Measurements from ENCODE around the gene TMEM72. TPM values are rescaled to one million over a fixed set of nuclear protein-coding genes. Genes with fewer than 3 reads are reported as not detected.
A peak's percentile ranks its signal among the peaks of the same experiment; 100 is the strongest.

TMEM72 gene
- total RNA-seq, 1 experiment from 2014 or later: not detected

DNA sequence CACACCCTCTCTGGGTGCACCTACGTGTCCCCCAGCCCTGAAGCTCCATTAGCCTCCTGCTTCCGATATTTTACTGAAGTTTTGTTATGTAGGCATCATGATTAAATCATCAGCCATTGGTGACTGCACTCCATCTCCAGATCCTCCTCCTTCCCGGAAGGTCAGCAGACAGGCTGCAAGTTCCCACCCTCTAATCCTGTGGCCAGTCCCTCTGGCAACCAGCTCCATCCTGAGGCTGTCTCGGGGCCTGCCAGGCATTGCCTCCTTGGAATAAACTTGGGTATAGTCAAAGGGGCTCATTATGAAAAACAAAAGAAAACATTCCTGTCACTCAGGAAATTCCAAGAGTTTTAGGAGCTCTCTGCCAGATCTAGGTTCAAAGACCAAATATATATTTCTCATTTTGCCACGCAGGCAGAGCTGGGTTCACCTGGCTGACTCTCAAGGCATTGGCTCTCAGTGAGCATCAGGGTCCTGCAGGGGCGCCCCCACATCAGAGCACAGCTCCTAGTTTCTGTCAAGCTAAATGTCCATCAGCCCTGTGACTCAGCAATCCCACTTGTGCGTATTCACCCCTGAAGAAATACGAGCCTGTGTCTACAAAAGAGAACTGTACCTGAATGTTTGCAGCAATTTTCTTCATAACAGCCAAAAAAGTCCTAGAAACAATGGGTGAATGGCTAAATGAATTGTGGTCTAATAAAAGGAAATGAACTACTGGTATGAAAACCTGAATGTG is 27.4 kb upstream of the TMEM72 start:
- no peaks in the 10 kb centered on the region for H3K9me3 ChIP-seq (ENCODE audit: low read length)

DNA sequence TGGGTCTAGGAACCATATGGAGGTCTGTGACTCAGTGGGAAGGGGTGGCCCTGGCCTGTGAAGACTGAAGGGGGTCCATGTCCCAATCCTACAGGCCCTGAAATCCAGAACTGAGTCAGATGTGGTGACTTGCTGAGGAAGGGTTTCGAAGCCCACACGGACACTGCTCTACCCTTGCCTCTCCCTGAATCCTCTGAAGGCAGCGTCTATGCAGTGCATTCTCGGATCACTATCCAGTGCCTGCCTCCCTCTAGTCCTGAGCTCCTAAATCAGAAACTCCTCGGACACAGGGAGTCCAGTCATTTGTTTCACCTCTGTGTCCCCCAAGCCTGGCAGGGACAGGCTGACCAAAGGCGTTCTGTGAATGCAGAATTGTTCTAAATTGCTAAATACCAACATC is 25.4 kb upstream of the TMEM72 start:
- Histone ChIP-seq H3K4me2 (ENCODE audit: low read depth, low read length, poor library complexity, severe bottlenecking) (no peak overlapping the region), H3K4me1 (ENCODE audit: low read length) (peaks cover 32% of the 10 kb centered on the region), H3K9me3 (ENCODE audit: low read length) (no peaks in the 10 kb centered on the region), H3K9ac (ENCODE audit: low read length) (no peak overlapping the region), H3K4me3 (ENCODE audit: low read length) (no peak overlapping the region), H3K79me2 (ENCODE audit: low read length) (no peaks in the 10 kb centered on the region), H3K36me3 (ENCODE audit: insufficient read depth, low read length) (no peaks in the 10 kb centered on the region), H3K9me2 (replicated peaks; ENCODE audit: insufficient read depth, low read length) (no peaks in the 10 kb centered on the region), H3K27me3 (ENCODE audit: low read length) (no peaks in the 10 kb centered on the region), H2AFZ (ENCODE audit: low read length) (no peak overlapping the region), H4K20me1 (ENCODE audit: insufficient read depth, low read depth, low read length) (no peaks in the 10 kb centered on the region), H3K27ac (ENCODE audit: low read length) (no peak overlapping the region)
- DNase-seq: no peak

More for the DNA sequence above, 27.4 kb upstream of the TMEM72 start:
- Histone ChIP-seq H3K27ac (ENCODE audit: low read length) (no peak overlapping the region), H3K36me3 (ENCODE audit: insufficient read depth, low read length) (no peaks in the 10 kb centered on the region), H2AFZ (ENCODE audit: low read length) (no peak overlapping the region), H3K9me2 (replicated peaks; ENCODE audit: insufficient read depth, low read length) (no peaks in the 10 kb centered on the region), H3K9ac (ENCODE audit: low read length) (no peak overlapping the region), H3K4me2 (ENCODE audit: low read depth, low read length, poor library complexity, severe bottlenecking) (no peak overlapping the region), H3K4me1 (ENCODE audit: low read length) (peaks cover 27% of the 10 kb centered on the region), H3K4me3 (ENCODE audit: low read length) (no peak overlapping the region), H4K20me1 (ENCODE audit: insufficient read depth, low read depth, low read length) (no peaks in the 10 kb centered on the region), H3K27me3 (ENCODE audit: low read length) (no peaks in the 10 kb centered on the region), H3K79me2 (ENCODE audit: low read length) (no peaks in the 10 kb centered on the region)
- no peak for DNase-seq

DNA sequence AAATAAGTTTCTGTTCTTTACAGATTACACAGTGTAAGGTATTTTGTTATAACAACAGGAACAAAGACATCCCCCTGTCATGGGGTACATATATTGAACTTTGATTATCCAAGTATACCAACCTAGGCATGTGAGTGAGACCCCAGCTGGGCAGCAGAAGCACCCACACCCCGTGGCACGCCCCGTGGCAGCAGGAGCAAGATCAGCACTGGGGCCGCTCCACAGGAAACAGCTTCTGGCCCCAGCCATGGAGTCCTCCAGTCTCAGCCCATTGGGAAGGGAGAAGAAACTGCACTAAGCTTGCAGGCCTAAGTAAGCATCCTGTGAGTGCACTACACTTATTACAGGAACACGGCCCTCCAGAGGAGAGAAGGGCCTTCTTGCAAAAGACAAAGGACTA is 24.2 kb upstream of the TMEM72 start:
- no peaks in the 10 kb centered on the region for H3K27me3 ChIP-seq (ENCODE audit: low read length)

DNA sequence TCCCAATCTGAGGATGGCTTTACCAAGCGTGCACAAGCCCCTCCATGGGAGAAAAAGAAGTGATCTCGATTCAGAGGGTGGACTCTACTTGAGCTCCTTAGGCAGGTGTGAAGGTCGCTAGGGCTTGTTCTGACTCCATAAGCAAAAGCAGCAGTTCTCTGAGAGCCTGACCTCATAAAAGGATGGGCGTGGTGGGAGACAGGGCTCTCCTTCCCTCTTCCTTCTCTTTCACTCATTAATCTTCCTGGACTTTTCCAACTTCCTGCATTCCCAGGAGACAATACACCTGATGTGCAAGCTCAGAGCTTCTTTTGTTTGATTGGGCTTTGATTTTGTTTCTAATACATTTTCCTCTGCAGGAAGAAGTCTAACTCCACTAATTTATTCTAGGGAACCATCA is 22.3 kb upstream of the TMEM72 start:
- H3K9me3 ChIP-seq (ENCODE audit: low read length): no peaks in the 10 kb centered on the region
- no peak overlapping the region for H3K4me3 ChIP-seq (ENCODE audit: low read length)
- H3K27ac ChIP-seq (ENCODE audit: low read length): no peak overlapping the region
- no peak for DNase-seq
- peaks cover 19% of the 10 kb centered on the region for H3K4me1 ChIP-seq (ENCODE audit: low read length)
- H4K20me1 ChIP-seq (ENCODE audit: insufficient read depth, low read depth, low read length): no peaks in the 10 kb centered on the region
- H3K27me3 ChIP-seq (ENCODE audit: low read length): no peaks in the 10 kb centered on the region
- H2AFZ ChIP-seq (ENCODE audit: low read length): no peak overlapping the region
- no peak overlapping the region for H3K9ac ChIP-seq (ENCODE audit: low read length)
- H3K79me2 ChIP-seq (ENCODE audit: low read length): no peaks in the 10 kb centered on the region
- no peaks in the 10 kb centered on the region for H3K36me3 ChIP-seq (ENCODE audit: insufficient read depth, low read length)
- no peaks in the 10 kb centered on the region for H3K9me2 ChIP-seq (replicated peaks; ENCODE audit: insufficient read depth, low read length)
- H3K4me2 ChIP-seq (ENCODE audit: low read depth, low read length, poor library complexity, severe bottlenecking): no peak overlapping the region

More for the DNA sequence above, 24.2 kb upstream of the TMEM72 start:
- H3K79me2 ChIP-seq (ENCODE audit: low read length): no peaks in the 10 kb centered on the region
- H3K27ac ChIP-seq (ENCODE audit: low read length): no peak overlapping the region
- H3K36me3 ChIP-seq (ENCODE audit: insufficient read depth, low read length): no peaks in the 10 kb centered on the region
- H2AFZ ChIP-seq (ENCODE audit: low read length): no peak overlapping the region
- no peak overlapping the region for H3K4me2 ChIP-seq (ENCODE audit: low read depth, low read length, poor library complexity, severe bottlenecking)
- H3K9ac ChIP-seq (ENCODE audit: low read length): no peak overlapping the region
- no peaks in the 10 kb centered on the region for H4K20me1 ChIP-seq (ENCODE audit: insufficient read depth, low read depth, low read length)
- H3K9me3 ChIP-seq (ENCODE audit: low read length): no peaks in the 10 kb centered on the region
- no peak for DNase-seq
- H3K4me1 ChIP-seq (ENCODE audit: low read length): peaks cover 19% of the 10 kb centered on the region
- no peak overlapping the region for H3K4me3 ChIP-seq (ENCODE audit: low read length)
- no peaks in the 10 kb centered on the region for H3K9me2 ChIP-seq (replicated peaks; ENCODE audit: insufficient read depth, low read length)

DNA sequence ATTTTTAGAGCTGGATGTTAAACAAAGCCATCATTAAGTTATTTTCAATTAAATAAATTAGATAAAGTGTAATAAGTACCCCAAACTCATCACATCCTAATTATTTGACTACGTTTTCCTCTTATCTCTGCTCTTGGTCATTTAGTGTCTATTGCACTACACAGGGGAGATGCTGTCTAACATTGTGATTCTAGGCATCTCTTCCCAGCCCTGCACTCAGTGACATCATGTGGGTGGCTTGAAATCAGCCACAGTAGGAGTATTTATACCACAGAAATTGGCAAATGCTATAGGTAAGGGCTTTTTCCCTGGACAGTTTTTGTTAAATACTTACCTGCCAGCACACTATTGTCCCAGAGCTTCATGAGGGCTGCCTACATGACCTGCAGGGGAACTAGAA is 21.3 kb upstream of the TMEM72 start:
- DNase-seq: no peak
- Histone ChIP-seq H3K4me3 (ENCODE audit: low read length) (no peak overlapping the region), H3K9me2 (replicated peaks; ENCODE audit: insufficient read depth, low read length) (no peaks in the 10 kb centered on the region), H3K27ac (ENCODE audit: low read length) (no peak overlapping the region), H2AFZ (ENCODE audit: low read length) (no peak overlapping the region), H3K4me2 (ENCODE audit: low read depth, low read length, poor library complexity, severe bottlenecking) (no peak overlapping the region), H3K36me3 (ENCODE audit: insufficient read depth, low read length) (no peaks in the 10 kb centered on the region), H3K27me3 (ENCODE audit: low read length) (no peaks in the 10 kb centered on the region), H3K79me2 (ENCODE audit: low read length) (no peaks in the 10 kb centered on the region), H3K9ac (ENCODE audit: low read length) (no peak overlapping the region), H3K9me3 (ENCODE audit: low read length) (no peaks in the 10 kb centered on the region), H4K20me1 (ENCODE audit: insufficient read depth, low read depth, low read length) (no peaks in the 10 kb centered on the region), H3K4me1 (ENCODE audit: low read length) (peaks cover 28% of the 10 kb centered on the region)

DNA sequence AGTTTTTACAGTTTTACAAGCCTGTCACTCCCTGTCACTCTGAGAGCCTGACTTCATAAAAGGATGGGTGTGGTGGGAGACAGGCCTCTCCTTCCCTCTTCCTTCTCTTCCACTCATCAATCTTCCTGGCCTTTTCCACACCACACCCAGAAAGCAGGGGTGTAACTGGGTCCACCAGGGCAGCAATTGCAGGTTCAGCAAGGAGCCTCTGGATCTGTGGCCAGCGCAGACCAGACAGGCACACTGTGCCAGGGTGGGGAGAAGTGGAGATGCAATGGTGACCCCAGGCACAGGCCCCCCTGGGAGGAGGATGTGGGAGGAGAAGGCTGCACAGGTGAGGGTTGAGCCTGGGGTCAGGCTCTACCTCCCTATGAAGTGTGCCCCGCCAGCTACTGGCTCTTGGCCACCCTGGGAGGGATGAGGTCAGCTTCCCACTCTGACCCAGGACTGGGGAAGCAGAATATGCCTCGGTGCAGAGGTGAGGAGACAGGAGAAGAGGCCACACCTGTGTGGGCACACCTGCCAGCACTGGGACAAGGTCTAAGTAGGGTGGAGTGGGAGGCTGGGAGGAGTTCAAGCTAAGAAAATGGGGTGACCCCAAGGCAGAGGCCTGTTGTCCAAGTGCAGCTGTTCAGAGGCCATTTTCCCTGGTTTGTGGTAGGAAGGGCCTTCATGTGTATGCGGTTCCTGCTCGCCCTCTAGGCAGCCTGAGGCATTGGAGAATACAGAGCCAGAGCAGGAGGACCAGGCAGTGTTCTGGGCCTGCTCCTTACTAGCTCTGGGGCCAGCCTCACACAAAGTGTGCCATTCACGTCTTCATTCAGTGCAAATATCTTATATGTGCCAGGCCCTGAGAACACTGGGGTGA is 20.2 kb upstream of the TMEM72 start:
- H3K36me3 ChIP-seq (ENCODE audit: insufficient read depth, low read length): no peaks in the 10 kb centered on the region
- no peak overlapping the region for H3K4me2 ChIP-seq (ENCODE audit: low read depth, low read length, poor library complexity, severe bottlenecking)
- no peak overlapping the region for H3K4me3 ChIP-seq (ENCODE audit: low read length)
- H4K20me1 ChIP-seq (ENCODE audit: insufficient read depth, low read depth, low read length): no peaks in the 10 kb centered on the region
- H3K27me3 ChIP-seq (ENCODE audit: low read length): no peaks in the 10 kb centered on the region
- H3K27ac ChIP-seq (ENCODE audit: low read length): no peak overlapping the region
- no peak overlapping the region for H2AFZ ChIP-seq (ENCODE audit: low read length)
- DNase-seq: no peak
- no peak overlapping the region for H3K9ac ChIP-seq (ENCODE audit: low read length)
- H3K79me2 ChIP-seq (ENCODE audit: low read length): no peaks in the 10 kb centered on the region
- H3K4me1 ChIP-seq (ENCODE audit: low read length): peaks cover 39% of the 10 kb centered on the region
- H3K9me3 ChIP-seq (ENCODE audit: low read length): no peaks in the 10 kb centered on the region
- H3K9me2 ChIP-seq (replicated peaks; ENCODE audit: insufficient read depth, low read length): no peaks in the 10 kb centered on the region

DNA sequence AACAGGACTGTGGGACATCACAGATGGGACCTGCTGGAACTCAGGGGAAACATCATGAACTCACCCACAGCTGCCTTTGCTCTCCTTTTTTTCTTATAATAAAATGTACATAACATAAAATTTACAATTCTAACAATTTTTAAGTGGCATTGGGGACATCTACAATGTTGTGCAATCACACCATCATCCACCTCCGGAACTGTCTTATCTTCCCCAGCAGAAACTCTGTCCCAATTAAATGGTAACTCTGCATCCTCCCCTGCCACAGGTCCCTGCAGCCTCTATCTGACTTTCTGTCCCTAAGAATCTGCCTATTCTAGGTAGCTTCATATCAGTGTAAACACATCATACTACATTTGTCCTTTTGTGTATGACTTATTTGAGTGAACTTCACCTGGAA is 19.4 kb upstream of the TMEM72 start:
- H4K20me1 ChIP-seq (ENCODE audit: insufficient read depth, low read depth, low read length): no peaks in the 10 kb centered on the region
- H3K9me2 ChIP-seq (replicated peaks; ENCODE audit: insufficient read depth, low read length): no peaks in the 10 kb centered on the region
- no peaks in the 10 kb centered on the region for H3K27me3 ChIP-seq (ENCODE audit: low read length)
- peaks cover 47% of the 10 kb centered on the region for H3K4me1 ChIP-seq (ENCODE audit: low read length)
- H2AFZ ChIP-seq (ENCODE audit: low read length): no peak overlapping the region
- no peak overlapping the region for H3K4me3 ChIP-seq (ENCODE audit: low read length)
- H3K4me2 ChIP-seq (ENCODE audit: low read depth, low read length, poor library complexity, severe bottlenecking): no peak overlapping the region
- H3K9ac ChIP-seq (ENCODE audit: low read length): no peak overlapping the region
- DNase-seq: no peak
- no peaks in the 10 kb centered on the region for H3K36me3 ChIP-seq (ENCODE audit: insufficient read depth, low read length)
- no peak overlapping the region for H3K27ac ChIP-seq (ENCODE audit: low read length)
- no peaks in the 10 kb centered on the region for H3K9me3 ChIP-seq (ENCODE audit: low read length)
- no peaks in the 10 kb centered on the region for H3K79me2 ChIP-seq (ENCODE audit: low read length)

DNA sequence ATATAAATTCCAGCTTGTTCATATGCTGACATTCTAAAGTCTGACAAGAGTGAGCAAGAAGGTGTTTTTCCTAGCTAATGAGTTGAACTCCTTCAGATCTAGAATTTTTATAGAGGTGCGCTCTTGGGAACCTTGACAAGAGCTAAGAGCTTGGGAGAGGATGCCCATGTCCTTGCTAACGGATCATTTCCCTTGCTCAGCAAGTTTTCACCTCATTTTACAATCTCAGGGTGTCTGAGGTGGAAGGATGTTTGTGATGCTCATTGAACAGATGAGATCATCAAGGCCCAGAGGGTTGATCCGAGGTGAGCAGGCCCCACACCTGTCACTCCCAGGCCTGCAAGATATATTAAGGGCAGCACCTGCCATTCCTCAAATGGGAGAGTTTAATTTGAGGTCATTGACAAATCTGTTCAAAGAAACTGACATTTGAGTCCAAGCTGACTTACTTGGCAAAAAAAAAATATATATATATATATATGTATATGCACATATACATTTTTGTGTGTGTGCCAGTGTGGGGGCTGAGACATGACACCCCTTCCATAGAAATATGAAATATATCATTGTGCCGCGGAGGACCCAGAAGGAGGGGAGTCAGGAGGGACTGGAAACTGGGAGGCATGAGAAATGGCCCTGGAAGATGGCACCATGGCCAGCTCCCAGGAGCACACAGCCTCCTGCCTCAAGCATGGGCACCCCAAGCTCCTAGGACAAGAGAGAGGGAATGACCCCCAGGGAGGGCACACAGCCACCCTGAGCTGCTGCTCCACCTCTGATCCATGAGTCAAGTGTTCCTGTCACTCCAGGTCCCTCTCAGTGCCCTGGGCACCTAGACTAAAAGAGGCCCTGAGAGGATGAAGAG is 17.3 kb upstream of the TMEM72 start:
- H3K9ac ChIP-seq (ENCODE audit: low read length): no peak overlapping the region
- H4K20me1 ChIP-seq (ENCODE audit: insufficient read depth, low read depth, low read length): no peaks in the 10 kb centered on the region
- H2AFZ ChIP-seq (ENCODE audit: low read length): no peak overlapping the region
- H3K4me3 ChIP-seq (ENCODE audit: low read length): no peak overlapping the region
- no peak for DNase-seq
- no peak overlapping the region for H3K27ac ChIP-seq (ENCODE audit: low read length)
- H3K9me2 ChIP-seq (replicated peaks; ENCODE audit: insufficient read depth, low read length): no peaks in the 10 kb centered on the region
- no peaks in the 10 kb centered on the region for H3K36me3 ChIP-seq (ENCODE audit: insufficient read depth, low read length)
- H3K4me2 ChIP-seq (ENCODE audit: low read depth, low read length, poor library complexity, severe bottlenecking): peak overlapping the region; percentile 53
- H3K9me3 ChIP-seq (ENCODE audit: low read length): no peaks in the 10 kb centered on the region
- peaks cover 68% of the 10 kb centered on the region for H3K4me1 ChIP-seq (ENCODE audit: low read length)
- H3K79me2 ChIP-seq (ENCODE audit: low read length): no peaks in the 10 kb centered on the region
- H3K27me3 ChIP-seq (ENCODE audit: low read length): no peaks in the 10 kb centered on the region

Data from Karpas-422 (cell line).